HCEC 1CT (cell line): ENCODE data around the gene RNU1-3.
"Not testable (repeated sequence)": the region's sequence is repeated elsewhere in the genome, so short reads cannot be mapped to it uniquely, and the experiment has no call there.

Experiments used
- DNase-seq: peaks from one replicate; pipeline ENCODE4 v3.0.0-alpha.2; 2017

RNU1-3 gene

GRCh38 chr1:16636551-16637195 is 30.1 kb downstream of the RNU1-3 start:
- DNase-seq = not testable (repeated sequence)

- DNase-seq = not testable (repeated sequence)
Observed at GRCh38 chr1:16635959-16636358, 30.8 kb downstream of the RNU1-3 start.

GRCh38 chr1:16633540-16634282 is 33.0 kb downstream of the RNU1-3 start:
- not testable (repeated sequence) for DNase-seq

GRCh38 chr1:16632044-16632850 is 34.5 kb downstream of the RNU1-3 start:
- not testable (repeated sequence) for DNase-seq

- DNase-seq = no peak
Observed at GRCh38 chr1:16631248-16632043, 35.3 kb downstream of the RNU1-3 start.

- DNase-seq = no peak
Observed at GRCh38 chr1:16630661-16631247, 36.0 kb downstream of the RNU1-3 start.

- DNase-seq = not testable (repeated sequence)
Observed at GRCh38 chr1:16629916-16630530, 36.7 kb downstream of the RNU1-3 start.

- DNase-seq = no peak
Observed at GRCh38 chr1:16628361-16629111, 38.2 kb downstream of the RNU1-3 start.

- DNase-seq = not testable (repeated sequence)
Observed at GRCh38 chr1:16626409-16626983, 40.3 kb downstream of the RNU1-3 start.

GRCh38 chr1:16625497-16626408 is 41.0 kb downstream of the RNU1-3 start:
- DNase-seq = no peak

- DNase-seq = not testable (repeated sequence)
Observed at GRCh38 chr1:16623812-16624719, 42.7 kb downstream of the RNU1-3 start.

- DNase-seq = peak; percentile 92
Observed at GRCh38 chr1:16623337-16623736, 43.4 kb downstream of the RNU1-3 start.

GRCh38 chr1:16621681-16622315 is 45.0 kb downstream of the RNU1-3 start:
- not testable (repeated sequence) for DNase-seq

- DNase-seq = no peak
Observed at GRCh38 chr1:16621300-16621658, 45.5 kb downstream of the RNU1-3 start.

GRCh38 chr1:16619803-16620501 is 46.8 kb downstream of the RNU1-3 start:
- DNase-seq = not testable (repeated sequence)

- DNase-seq = no peak
Observed at GRCh38 chr1:16618719-16619118, 48.0 kb downstream of the RNU1-3 start.
